Small intestine (tissue), 7 donors: ENCODE data around the gene MSI2. TPM values are rescaled to one million over a fixed set of nuclear protein-coding genes. Genes with fewer than 3 reads are reported as not detected.

ENCODE experiments used
- DNase-seq, 2 donors: peaks; one replicate each; pipeline versions ENCODE4 v3.0.0 to v3.0.0-alpha.2; 2013
- FAIRE-seq: peaks from 2 replicates; lab custom pipeline; 2012; peaks lifted over from hg19 to GRCh38; lab: Jason Lieb, UNC
- H3K27ac ChIP-seq, 3 donors: one replicate each; pipeline ENCODE4 v1.5.1; 2013; ENCODE audit warnings: low read length in 2 of 3, mild to moderate bottlenecking in 2 of 3, control low read depth in 1 of 3, inconsistent platforms in 1 of 3, low read depth in 1 of 3, moderate library complexity in 1 of 3
- H3K27me3 ChIP-seq, 3 donors: one replicate each; pipeline ENCODE4 v1.6.1; 2013; ENCODE audit warnings: low read length in 3 of 3, inconsistent platforms in 1 of 3; ENCODE audit not compliant: control insufficient read depth in 3 of 3, insufficient read depth in 3 of 3
- H3K36me3 ChIP-seq, 3 donors: one replicate each; pipeline ENCODE4 v1.6.1; 2013; ENCODE audit warnings: low read length in 3 of 3, inconsistent platforms in 1 of 3, low read depth in 1 of 3, mild to moderate bottlenecking in 1 of 3, moderate library complexity in 1 of 3; ENCODE audit not compliant: control insufficient read depth in 3 of 3, insufficient read depth in 2 of 3
- H3K4me1 ChIP-seq, 3 donors: one replicate each; pipeline ENCODE4 v1.6.1; 2013; ENCODE audit warnings: low read length in 2 of 3, inconsistent platforms in 1 of 3, low read depth in 1 of 3, mild to moderate bottlenecking in 1 of 3, moderate library complexity in 1 of 3; ENCODE audit not compliant: control insufficient read depth in 3 of 3, insufficient read depth in 2 of 3
- H3K4me3 ChIP-seq, 3 donors: one replicate each; pipeline ENCODE4 v1.5.1; 2013; ENCODE audit warnings: low read length in 3 of 3, control low read depth in 1 of 3, inconsistent platforms in 1 of 3, low read depth in 1 of 3, mild to moderate bottlenecking in 1 of 3, moderate library complexity in 1 of 3
- H3K9me3 ChIP-seq, 2 donors: one replicate each; pipeline ENCODE4 v1.6.1; 2013; ENCODE audit warnings: low read depth in 1 of 2, low read length in 1 of 2; ENCODE audit not compliant: control insufficient read depth in 2 of 2, insufficient read depth in 1 of 2
- WGBS, 3 donors: extraction: QIAGEN DNeasy Blood & Tissue Kit; methylation state at CpG; one replicate each; pipeline ENCODE4 v1.1.7; 2013; 5-methylcytosine and 5-hydroxymethylcytosine counted together
- polyA plus RNA-seq, 4 donors: library from polyadenylated mRNA; stranded (reverse) in 3 of 4; unstranded in 1 of 4; fragments of 200-250 nt in 3 of 4; fragments of 120-200 nt in 1 of 4; gene quantifications; one replicate each; pipeline versions ENCODE4 v1.2.1 to v1.2.3, GENCODE V29; 2013
- donor health status: healthy with polysubstance abuse.
- donor health status: control.
- donor health status: control.
- donor health status: Bipolar disorder and iron deficiency.
- donor health status: healthy.

MSI2 gene
- polyA plus RNA-seq, 4 donors = 5.1 to 49.4 (median 12.6) TPM

DNA sequence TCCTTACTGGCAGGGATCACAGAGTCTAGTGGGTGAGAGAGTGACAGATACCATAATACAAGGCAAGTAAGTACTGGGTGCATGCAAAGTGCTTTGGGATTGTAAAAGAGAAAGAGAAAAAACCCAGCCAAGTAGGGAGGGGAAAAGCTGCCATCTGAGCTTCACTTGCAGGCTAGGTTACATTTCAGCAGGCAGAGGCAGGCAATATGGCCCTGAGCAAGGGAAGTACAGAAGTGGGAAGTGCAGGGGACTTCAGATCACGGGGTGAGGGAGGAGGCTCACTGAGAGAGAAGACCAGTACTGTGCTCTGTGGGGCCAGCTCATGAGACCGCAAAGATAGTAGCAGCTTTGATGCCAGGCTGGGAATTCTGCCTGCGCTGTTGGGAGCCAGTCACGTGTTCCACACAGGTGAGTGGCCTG, 230.6 kb downstream of the MSI2 start:
- FAIRE-seq = no peak
- Histone ChIP-seq H3K36me3 (peaks cover 0 to 25% (median 0%) of the 10 kb centered on the region in 3 donors), H3K27me3 (no peaks in the 10 kb centered on the region), H3K4me1 (peaks cover 0 to 5% (median 5%) of the 10 kb centered on the region in 3 donors), H3K4me3 (no peak overlapping the region), H3K27ac (no peak overlapping the region), H3K9me3 (no peaks in the 10 kb centered on the region)
- no peak for DNase-seq
- 84 to 92% (median 87%) methylated on average over 4 of the region's 4 CpGs for WGBS, 3 donors

DNA sequence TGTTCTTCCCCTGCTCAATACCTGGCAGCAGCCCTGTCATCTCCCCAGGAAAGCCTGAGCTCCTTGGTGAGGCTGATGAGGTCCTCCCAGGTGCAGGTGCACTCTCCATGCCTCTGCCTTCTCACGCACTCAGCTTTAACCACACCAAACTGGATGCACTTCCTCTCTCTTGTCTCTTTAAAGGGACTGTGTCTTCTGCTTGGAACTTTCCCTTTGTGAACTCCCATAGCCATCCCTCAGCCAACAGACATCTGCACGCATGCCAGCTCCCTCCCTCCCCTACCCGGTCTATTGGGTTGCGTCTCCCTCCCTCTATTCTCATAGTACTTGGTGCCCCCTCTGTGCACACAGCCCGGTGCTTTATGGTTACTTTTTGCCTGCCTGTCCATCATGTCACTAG, 231.2 kb downstream of the MSI2 start:
- Histone ChIP-seq H3K36me3 (peaks cover 0 to 25% (median 0%) of the 10 kb centered on the region in 3 donors), H3K27ac (no peak overlapping the region), H3K4me3 (no peak overlapping the region), H3K27me3 (no peaks in the 10 kb centered on the region), H3K9me3 (no peaks in the 10 kb centered on the region), H3K4me1 (peaks cover 0 to 5% (median 0%) of the 10 kb centered on the region in 3 donors)
- DNase-seq (no peak), FAIRE-seq (no peak)
- 78 to 92% (median 90%) methylated on average over 5 of the region's 5 CpGs for WGBS, 3 donors

DNA sequence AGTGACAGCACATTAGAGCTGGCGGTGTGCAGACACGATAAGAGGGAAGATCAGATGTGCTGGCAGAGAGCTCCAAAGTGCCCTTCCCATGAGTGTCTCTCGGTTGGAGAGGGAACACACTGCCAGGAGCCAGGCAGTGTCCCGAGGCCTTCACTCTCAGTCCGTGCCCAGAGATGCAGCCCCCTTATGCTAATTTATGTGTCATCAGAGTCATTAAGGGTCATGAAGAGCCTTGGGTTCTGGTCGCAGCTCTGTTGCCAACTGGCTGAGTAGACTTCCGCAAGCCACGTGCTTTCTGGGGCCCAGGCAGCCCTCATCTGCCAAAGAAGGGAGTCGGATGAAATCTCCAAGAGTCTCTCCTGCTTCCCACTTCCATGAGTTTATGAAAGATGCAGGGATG, 232.5 kb downstream of the MSI2 start:
- peaks cover 0 to 5% (median 0%) of the 10 kb centered on the region in 3 donors for H3K4me1 ChIP-seq
- DNase-seq (no peak), FAIRE-seq (no peak)
- WGBS, 3 donors = 89 to 96% (median 95%) methylated on average over 9 of the region's 9 CpGs
- peaks cover 0 to 25% (median 0%) of the 10 kb centered on the region in 3 donors for H3K36me3 ChIP-seq
- H3K27ac ChIP-seq = no peak overlapping the region
- no peak overlapping the region for H3K4me3 ChIP-seq
- no peaks in the 10 kb centered on the region for H3K27me3 ChIP-seq
- no peaks in the 10 kb centered on the region for H3K9me3 ChIP-seq

DNA sequence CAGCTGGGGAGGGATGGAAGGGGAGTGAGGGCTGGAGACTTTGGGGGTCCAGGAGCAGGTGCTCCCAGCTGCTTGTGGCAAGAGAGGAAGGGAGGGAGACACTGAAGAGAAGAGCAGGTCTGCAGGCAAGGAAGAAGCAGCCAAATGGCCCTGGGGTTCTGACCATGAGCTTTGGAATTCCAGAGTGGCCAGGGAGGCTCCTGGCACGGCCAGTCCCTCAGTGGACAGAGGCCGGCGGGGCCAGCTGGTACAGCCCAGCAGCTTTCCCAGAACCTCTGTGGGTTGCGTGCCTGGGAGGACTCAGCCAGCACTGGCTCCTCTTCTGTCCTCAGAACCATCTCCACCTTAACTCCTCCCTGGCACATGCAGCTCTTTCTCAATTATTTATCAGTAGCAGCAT, 233.0 kb downstream of the MSI2 start:
- WGBS, 3 donors = 96 to 99% (median 97%) methylated on average over 4 of the region's 4 CpGs
- H3K4me1 ChIP-seq = peaks cover 0 to 5% (median 0%) of the 10 kb centered on the region in 3 donors
- peaks cover 0 to 25% (median 0%) of the 10 kb centered on the region in 3 donors for H3K36me3 ChIP-seq
- no peak for DNase-seq
- H3K4me3 ChIP-seq = no peak overlapping the region
- H3K9me3 ChIP-seq = no peaks in the 10 kb centered on the region
- H3K27ac ChIP-seq = no peak overlapping the region
- FAIRE-seq = no peak
- no peaks in the 10 kb centered on the region for H3K27me3 ChIP-seq

DNA sequence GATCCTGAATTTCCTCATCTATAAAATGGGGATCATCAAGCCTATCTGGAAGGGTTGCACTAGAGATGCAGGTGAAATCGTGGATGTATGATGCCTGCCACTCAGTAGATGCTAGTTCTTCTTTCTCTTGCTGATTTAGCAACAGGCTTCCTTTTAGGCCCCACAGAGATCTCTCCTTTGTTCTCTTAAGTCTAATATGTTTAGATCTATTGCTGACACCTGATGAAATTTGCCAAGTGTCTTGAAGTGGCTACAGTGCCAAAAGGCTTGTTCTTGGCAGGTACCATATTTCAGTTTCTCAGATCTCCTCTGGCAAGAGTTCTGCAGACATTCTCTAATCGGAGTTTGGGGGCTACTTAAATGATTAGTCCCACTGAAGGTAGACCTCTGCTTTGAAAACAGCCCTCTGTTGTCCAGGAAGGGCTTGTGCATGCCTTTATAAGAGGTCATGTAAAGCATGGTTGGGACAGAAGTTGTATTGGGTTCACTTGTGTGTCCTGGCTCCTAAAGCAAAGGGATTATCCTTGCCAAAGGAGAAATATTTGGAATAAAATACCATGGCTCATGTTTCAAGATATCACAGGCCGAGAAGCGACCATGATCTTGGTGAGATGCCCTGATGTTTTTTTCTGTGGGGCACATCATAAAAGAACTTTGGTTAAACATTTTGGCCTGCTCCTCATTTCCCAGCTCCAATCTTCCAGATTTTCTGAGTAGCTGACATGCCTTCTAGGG, 234.0 kb downstream of the MSI2 start:
- H3K9me3 ChIP-seq = no peaks in the 10 kb centered on the region
- no peak overlapping the region for H3K4me3 ChIP-seq
- H3K27me3 ChIP-seq = no peaks in the 10 kb centered on the region
- FAIRE-seq (no peak), DNase-seq (no peak)
- H3K4me1 ChIP-seq = peaks cover 0 to under 1% (median 0%) of the 10 kb centered on the region in 3 donors
- 87 to 91% (median 88%) methylated on average over 4 of the region's 4 CpGs for WGBS, 3 donors
- H3K27ac ChIP-seq = no peak overlapping the region
- H3K36me3 ChIP-seq = peaks cover 0 to 24% (median 0%) of the 10 kb centered on the region in 3 donors

DNA sequence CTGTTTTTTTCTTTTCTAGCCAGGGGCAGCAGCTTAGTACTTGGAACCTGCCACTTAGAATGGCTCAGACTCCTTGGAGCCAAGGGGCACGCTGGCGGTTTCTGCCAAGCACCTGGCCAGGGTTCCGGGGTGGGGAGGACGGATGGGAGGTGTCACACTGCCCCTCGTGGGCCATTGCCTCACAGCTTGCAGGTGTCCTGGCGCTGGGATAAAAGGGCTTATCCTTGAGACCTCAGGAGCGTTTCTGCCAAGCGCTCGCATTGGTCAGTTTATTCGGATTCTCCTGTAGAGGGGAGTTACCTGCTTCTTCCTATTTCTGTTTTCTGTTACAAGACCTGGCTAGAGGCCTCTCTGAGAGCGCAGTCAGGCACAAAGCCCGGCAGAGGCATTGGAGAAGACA, 234.6 kb downstream of the MSI2 start:
- H3K4me1 ChIP-seq = no peaks in the 10 kb centered on the region
- peaks cover 0 to 21% (median 0%) of the 10 kb centered on the region in 3 donors for H3K36me3 ChIP-seq
- H3K4me3 ChIP-seq = no peak overlapping the region
- DNase-seq (no peak), FAIRE-seq (no peak)
- H3K9me3 ChIP-seq = no peaks in the 10 kb centered on the region
- no peak overlapping the region for H3K27ac ChIP-seq
- 74 to 85% (median 84%) methylated on average over 12 of the region's 12 CpGs for WGBS, 3 donors
- H3K27me3 ChIP-seq = no peaks in the 10 kb centered on the region

DNA sequence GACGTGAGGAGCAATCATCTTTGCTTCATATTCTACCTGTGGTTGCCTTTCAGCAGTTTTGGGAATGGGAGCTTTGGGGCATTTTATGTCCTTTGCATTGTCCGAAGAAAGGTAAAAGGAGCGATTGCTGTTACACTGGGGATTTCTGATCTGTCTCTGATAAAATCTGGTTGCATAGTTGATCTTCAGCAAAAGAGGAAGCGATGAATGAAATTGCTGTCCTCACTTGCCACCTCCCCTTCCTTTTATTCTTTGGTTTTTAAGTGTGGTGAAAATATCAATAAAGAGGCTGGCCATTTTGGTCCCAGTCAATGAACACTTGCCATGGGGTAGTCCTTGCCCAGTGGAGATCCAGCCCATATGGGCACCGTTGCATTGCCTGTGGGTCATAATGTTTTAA, 236.8 kb downstream of the MSI2 start:
- WGBS, 3 donors = 89 to 96% (median 93%) methylated on average over 5 of the region's 5 CpGs
- H3K9me3 ChIP-seq = no peaks in the 10 kb centered on the region
- H3K27ac ChIP-seq = no peak overlapping the region
- H3K4me1 ChIP-seq = no peaks in the 10 kb centered on the region
- peaks cover 0 to 20% (median 0%) of the 10 kb centered on the region in 3 donors for H3K36me3 ChIP-seq
- FAIRE-seq (no peak), DNase-seq (no peak)
- no peaks in the 10 kb centered on the region for H3K27me3 ChIP-seq
- H3K4me3 ChIP-seq = no peak overlapping the region

DNA sequence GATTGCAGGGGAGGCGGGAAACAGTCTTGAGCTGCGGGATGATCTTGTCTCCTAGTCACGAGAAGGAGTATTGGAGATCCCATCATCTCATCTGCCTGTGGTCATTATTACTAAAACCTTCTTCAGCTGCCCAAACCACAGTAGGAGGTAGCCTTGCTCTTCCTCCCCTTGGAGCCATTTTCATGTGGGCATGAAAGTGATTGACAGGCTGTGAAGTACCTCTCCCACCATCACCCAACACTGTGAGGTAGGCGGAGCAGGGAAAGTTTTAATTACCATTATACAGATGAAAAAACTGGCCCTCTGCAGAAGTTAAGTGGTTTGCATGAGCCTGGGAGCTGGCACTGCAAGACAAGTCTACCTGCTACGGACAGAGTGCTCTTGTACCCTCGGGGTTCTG, 237.3 kb downstream of the MSI2 start:
- no peak overlapping the region for H3K27ac ChIP-seq
- peaks cover 0 to 22% (median 0%) of the 10 kb centered on the region in 3 donors for H3K36me3 ChIP-seq
- WGBS, 3 donors = 90 to 96% (median 93%) methylated on average over 6 of the region's 6 CpGs
- H3K4me1 ChIP-seq = no peaks in the 10 kb centered on the region
- no peaks in the 10 kb centered on the region for H3K9me3 ChIP-seq
- no peaks in the 10 kb centered on the region for H3K27me3 ChIP-seq
- no peak overlapping the region for H3K4me3 ChIP-seq
- DNase-seq = no peak
- no peak for FAIRE-seq
